HS-27A (cell line): Measurements from ENCODE around the gene PLEKHB1.

Experiments used
- DNase-seq: peaks from one replicate; pipeline ENCODE4 v3.0.0-alpha.2; 2012; ENCODE audit warnings: low read depth, missing footprints

PLEKHB1 gene

DNA sequence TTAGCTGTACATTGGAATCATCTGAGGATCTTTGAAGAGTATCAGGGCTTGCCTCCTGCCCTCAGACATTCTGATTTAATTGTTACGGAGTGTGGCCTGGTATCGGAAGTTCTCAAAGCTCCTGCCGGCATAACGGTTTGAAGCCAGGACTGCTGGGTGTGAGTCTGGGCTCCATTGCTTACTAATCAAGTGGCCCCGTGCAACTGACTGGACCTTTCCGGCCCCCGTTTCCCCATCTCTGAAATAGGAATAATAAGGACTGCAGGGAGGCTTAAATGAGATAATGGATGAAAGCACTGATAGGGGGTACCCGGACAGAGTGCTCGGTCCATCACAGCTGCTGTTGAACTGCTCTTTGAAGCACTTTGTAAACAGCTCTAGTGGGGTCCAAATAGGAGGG is 1.7 kb downstream of the PLEKHB1 start:
- DNase-seq = no peak

DNA sequence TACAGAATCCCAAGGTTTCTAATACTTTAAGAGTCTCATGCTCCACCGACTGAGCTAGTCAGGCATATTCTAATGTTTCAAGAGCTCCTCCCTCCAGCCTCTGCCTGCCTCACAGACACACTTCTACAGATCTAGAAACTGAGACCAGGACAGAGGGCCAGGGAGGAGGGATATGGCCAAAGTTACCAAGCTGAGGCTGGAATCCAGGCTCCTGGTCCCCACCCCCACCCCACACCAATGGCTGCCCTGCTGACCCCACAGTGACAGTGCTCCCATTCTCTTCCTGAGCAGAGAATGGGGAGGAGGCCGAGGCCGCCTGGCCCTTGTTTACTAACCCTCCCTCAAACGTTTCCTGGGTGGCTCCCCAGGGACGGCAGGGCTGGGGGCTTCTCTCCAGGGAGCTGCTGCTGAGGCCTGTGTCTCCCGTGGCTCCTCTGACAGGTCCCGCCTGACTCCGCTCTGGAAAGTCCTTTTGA is 2.2 kb downstream of the PLEKHB1 start:
- DNase-seq = no peak

DNA sequence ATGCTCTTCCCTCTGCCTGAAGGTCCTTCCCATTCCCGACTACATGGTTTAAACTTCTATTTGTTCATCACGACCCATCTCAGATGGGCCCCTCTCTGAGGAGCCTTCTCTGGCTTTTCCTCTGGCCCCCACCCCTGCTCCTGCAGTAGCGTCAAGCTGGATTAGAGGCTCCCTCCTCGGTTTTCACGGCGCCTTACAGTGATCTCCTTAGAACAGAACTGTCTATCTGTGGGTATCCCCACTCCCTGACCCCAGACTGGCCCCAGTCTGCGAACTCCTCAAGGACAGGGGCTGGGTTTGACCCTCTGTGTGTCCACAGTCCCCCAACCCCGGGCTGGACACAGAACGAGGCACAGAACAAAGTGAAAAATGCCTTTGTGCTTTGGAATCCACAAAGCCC is 2.8 kb downstream of the PLEKHB1 start:
- no peak for DNase-seq

DNA sequence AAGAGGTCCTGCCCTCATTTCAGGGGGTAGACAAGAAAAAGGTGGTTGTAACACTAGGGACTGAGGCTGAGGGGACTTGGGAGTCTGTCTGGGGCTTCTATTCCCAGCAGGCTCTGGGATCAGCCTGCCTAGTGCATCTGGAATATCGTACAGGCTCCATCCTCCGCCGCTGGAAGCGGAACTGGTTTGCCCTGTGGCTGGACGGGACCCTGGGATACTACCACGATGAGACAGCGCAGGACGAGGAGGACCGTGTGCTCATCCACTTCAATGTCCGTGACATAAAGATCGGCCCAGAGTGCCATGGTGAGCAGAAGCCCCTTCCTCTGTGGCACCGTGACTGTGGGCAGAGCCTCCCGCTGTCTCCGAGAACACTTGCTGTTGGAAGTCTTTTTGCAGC is 4.0 kb downstream of the PLEKHB1 start:
- DNase-seq = no peak

DNA sequence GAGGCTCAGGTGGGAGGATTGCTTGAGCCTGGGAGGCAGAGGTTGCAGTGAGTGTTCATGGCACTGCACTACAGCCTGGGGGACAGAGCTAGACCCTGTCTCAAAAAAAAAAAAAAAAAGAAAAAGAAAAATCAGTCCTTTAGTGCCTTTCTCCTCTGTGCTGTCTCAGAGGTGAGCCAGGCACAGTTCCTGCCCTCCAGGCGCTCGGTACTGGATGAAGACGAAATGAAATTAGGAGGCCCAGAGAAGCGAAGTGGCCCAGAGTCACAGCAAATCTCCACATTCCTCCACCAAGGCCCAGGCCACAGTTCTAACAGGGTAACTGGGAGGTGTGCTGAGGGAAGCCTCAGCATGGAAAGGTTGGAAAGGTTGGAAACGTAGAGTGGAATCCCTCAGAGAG is 4.9 kb downstream of the PLEKHB1 start:
- DNase-seq = no peak

DNA sequence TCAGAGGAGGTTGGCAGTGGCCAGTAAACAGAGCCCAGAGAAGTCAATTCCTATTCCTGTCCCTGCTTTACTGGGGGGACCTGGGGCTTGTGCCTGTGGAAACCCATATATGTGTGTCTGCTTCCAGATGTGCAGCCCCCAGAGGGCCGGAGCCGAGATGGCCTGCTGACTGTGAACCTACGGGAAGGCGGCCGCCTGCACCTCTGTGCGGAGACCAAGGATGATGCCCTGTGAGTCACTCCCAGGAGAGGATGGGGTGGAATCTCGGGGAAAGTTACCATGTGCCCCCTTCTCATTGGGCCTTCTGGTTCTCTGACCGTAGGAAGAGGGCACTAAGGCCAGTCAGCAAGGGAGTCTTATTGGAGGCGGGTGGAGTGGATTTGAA is 5.3 kb downstream of the PLEKHB1 start:
- no peak for DNase-seq

DNA sequence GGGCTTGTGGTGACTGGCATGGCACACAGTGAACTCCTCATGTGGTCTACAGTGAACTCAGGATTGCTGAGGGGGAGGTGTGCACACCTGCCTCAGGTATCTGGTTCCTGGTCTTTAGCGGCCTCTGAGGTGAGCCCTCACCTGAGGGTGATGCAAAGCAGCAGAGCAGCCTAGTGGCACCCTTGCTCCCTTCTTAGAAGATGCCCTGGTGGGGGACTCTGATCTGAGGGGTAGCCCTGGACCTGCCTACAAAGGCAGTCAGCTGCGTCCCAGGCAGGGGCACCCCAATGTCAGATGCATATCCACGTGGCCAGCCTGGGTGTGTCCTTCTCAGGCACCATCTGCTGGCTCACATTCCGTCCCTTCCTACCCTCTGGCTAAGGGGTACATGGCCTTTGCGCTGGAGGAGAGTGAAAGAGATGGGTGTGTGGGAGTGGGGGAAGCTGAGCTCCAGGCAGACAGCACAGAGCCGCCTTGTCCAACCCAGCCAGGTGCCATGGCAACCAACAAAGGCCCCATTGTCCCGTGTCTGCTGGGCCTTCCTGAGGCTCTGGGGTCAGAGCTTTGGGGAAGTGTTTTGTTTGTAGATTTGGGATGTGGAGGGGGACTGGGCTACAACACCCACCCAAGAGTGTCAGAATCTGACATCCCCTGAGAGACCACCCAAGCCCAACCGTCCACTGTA is 5.8 kb downstream of the PLEKHB1 start:
- no peak for DNase-seq

DNA sequence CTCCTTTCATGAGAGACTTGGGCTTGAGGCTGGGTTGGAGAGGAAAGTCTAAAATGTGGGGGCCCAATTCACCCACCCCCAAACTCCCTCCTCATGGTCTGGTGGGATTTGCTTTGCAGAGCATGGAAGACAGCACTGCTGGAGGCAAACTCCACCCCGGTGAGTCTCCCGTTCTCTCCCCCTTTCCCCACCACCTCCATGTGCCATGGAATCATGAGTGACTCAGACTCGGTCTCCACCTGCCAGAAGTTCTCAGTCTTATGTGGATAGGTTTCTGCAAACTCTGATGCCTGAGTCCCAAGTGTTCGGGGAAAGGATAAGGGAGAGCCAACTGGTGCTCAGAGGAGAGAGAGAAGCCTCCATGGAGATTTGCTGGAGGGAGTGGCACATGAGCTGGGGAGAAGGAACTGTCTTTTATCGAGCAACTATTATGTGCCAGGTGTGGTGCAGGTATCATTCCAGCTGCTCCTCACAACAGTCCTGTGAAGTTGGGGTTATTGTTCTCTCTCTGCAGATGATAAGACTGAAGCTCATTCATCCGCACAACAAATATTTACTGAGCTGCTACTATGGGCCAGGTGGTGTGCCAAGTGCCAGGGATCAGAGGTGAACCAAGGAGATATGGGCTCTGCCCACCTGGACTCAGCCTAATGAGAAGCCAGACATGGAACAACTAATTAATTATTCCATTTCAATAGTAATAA is 6.6 kb downstream of the PLEKHB1 start:
- no peak for DNase-seq

DNA sequence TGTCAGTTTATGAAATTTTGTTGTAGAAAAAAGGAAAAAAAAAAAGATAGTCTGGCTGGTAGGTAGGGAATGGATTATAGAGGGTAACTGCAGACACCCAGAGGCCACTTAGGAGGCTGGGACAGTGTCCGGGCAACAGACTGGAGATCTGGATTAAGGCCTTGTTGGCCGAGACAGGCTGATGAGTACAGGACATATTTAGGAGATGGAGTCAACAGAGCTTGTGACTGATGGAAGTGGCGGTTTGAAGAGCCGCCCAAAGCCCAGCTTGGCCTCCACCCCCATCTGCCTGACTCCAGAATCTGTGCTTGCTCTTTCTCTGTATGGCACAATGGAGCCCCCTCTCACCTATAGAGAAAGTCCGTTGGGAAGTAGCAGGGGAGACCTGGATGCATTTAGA is 7.6 kb downstream of the PLEKHB1 start:
- no peak for DNase-seq

DNA sequence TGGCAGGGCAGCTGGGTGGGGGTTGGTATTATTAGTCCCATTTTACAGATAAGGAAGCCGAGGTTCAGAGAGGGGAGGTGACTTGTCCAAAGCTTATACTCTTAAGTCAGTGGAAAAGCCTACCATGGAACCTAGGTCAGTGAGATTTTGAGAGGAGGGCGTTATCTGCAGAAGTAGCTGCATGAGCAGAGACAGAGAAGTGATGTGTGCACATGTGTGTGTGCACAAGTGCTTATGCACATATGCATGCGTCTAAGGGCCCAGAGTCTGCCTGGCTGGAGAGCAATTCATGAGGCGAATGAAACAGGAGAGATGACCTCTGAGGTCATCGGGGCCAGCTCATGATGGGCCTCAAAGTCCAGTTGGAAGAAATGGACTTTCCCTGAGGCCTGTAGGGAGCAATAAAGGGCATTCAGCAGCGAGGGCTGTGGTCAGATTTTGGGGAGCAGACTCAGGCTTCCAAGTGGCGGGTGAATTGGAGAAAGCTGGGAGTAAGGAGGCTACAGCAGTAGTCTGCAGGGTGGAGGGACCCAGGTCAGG is 8.2 kb downstream of the PLEKHB1 start:
- no peak for DNase-seq

DNA sequence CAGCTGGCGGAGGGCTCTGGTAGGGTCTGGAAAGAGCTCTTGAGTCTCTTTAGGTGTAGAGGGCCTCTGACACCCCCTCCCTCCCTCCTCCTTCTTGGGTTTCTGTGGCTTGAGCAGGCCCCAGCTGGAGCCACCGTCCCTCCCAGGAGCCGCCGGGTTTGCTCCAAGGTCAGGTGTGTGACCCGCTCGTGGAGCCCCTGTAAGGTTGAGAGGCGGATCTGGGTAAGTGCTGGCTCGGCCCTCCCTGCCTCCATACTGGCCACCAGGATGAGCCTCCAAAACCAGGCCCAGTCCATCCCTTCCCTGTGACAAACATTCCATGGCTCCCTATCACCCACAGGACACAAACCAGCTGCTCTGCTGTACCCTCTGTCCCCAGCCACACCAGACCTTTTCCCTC is 9.3 kb downstream of the PLEKHB1 start:
- no peak for DNase-seq

DNA sequence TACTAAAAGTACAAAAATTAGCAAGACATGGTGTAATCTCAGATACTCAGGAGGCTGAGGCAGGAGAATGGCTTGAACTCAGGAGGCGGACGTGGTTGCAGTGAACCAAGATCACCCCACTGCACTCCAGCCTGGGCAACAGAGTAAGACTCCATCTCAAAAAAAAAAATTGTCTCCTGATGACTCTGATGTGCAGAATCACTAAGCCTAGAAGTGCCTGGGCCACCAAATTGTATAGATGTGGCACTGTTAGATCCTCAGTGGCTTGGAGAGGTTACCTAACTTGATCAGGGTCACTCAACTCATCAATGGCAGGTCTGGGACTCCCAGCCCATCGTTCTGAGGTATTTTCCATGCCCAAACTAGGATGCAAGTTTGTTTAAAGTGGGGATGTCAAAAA is 10.6 kb downstream of the PLEKHB1 start:
- no peak for DNase-seq

DNA sequence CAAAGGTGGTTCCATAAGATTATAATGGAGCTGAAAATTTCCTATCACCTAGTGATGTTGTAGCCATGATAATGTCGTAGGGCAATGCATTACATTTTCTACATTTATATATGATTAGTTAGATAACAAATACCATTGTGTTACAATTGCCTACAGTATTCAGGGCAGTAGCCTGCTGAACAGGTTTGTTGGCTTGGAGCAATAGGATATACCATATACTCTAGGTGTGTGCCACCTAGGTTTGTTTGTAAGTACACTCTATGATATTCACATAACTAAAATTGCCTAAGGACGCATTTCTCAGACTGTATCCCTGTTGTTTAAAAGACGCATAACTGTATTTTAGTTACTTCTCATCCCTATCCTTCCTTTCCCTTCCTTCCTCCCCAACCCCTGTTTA is 13.6 kb downstream of the PLEKHB1 start:
- no peak for DNase-seq

DNA sequence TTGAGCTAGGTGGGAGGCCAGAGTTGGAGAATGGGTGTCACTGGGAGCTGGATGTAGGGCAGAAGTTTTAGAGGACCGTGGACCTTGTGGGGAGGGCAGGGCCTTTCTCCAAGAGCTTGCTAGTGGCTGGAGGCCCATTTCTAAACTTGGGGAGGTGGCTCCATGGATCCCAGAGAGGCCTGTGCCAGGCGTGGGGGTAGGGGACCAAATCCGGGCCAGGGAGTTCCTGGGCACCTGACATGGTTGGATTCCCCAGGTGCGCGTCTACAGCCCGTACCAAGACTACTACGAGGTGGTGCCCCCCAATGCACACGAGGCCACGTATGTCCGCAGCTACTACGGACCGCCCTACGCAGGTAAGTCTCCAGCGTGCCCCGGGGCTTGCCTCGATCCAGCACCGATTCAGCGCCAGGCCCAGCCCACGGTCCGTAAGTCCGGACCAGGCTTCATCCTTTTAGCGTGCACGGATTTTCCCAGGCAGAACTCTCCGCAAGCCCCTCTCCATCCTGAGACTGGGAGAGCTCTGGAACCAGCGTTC is 14.2 kb downstream of the PLEKHB1 start:
- no peak for DNase-seq

DNA sequence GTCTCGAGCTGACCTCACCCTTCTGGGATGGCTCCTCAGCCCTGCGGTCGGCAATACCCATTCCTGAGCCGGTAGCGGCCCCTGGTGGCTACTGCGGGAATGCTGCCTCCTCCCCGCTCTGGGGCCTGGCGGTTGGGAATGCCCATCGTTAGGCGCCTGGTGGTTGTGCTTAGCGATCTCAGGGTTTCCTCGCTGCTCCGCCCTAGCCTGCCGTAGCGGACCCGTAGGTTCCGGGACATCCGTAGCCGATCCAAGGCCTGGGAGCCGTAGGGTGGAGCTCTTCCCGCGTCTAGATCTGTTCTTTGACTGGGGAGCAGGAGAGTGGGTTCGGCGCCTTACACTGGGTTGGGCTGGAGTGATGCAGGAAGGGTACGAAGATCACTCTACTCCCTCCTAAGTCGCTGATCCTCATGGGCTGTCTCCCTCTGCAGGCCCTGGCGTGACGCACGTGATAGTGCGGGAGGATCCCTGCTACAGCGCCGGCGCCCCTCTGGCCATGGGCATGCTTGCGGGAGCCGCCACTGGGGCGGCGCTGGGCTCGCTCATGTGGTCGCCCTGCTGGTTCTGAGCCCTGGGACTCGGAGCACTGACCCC is 14.8 kb downstream of the PLEKHB1 start:
- peak; percentile 35 for DNase-seq

DNA sequence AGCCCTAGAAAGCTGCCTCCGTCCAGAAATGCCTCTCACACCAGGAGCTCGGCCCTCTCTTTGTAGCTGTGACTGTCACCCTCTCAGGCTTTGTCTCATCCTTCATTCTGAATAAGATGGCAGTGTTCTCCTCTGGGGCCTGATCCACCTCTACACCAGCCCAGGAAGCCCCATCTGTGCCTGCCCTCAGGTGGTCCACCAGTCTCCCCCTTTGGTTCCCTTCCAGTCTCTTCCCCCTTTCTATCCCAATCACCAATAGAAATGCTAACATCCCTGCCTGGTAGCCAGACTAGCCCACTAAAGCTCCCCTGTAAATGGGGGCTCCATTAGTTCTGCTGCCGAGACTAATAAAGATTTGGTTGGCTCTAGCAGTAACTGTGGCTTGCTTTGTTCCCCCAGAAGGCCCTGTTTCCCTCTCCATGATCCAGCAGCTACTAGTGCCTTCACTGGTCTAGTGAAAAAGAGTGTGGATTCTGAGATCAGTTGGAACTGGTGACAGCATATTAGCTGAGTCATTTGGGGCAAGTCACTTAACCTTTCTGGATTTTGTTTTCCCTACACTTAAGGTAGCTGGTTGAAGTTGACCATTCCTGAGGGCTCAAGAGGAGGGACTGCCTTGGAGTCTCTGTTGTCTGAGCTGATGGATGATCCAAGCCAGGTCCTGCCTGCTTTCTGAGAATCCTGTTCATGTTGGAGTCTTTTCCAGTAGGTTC is 16.2 kb downstream of the PLEKHB1 start:
- DNase-seq = no peak

DNA sequence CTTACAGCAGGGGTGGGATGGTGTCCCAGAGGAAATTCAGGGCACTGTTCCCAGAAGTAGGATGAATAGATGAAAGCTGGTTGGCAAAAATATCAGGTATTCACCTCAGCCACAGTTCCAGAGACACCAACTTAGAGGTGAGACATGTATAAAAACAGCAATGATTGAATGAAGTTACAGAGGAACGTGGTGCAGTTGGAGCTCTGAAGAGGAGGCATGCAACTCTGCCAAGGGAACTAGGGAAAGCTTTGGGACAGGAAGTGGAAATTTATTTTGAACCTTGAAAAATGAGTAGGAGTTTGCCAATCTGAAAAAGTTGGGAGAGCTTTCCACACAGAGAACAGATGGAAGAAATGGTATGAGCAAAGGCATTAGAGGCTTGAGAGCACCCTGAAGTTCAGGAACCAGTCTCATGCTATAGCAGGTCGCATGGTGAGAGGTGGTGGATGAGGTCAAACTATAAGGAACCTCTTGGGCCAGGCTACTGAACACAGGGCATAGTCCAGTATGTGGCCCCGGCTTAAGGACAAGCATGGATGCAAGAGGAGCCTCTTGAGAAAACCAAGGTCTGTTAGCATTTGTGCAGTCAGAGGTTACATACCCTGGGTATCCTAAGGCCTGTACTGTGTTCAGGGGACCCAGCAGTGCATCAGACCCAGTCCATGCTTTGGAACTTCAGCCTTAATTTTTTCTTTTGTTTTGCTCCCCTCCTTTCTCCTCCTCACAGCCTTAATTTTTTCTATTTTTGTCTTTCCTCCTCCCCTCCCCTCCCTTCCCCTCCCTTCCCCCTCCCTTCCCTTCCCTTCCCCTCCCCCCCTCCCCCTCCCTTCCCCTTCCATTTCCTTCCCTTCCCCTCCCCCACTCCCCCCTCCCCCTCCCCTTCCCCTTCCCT is 17.5 kb downstream of the PLEKHB1 start:
- no peak for DNase-seq

DNA sequence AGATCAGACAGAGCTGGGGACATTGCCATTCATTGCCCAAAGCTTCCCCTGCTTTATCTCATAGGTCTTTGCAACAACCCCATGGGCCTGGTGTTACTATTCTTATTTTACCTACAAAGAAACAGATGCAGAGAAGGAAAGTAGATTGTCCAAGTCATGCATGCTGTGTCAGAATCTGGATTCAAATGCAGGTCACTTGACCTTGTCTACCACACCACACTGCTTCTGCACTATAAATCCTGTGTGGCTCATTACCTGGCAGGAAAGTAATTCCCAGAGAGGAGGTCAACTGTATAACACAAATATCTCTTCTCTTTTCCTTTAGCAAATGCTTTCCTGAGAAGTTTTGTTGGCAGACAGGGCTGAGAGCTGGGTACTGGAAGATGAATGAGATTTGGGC is 18.5 kb downstream of the PLEKHB1 start:
- no peak for DNase-seq

DNA sequence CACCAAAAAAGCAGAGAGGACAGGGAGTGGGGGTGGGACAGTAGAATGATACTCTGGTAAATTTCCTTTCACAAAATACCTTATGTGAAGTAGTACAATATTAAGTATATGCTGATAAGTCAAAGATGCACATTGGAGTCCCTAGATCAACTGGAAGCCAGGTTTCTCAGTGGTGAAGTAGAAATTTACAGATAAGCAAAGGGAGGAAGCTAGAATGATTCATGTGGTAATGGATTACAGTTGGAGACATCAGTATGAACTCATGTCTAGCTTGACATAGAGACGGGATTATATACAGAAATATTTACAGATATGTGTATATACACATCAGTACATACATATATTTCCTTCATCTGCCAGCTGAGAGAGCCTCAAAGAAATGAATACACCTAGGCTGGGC is 21.5 kb downstream of the PLEKHB1 start:
- DNase-seq = no peak

DNA sequence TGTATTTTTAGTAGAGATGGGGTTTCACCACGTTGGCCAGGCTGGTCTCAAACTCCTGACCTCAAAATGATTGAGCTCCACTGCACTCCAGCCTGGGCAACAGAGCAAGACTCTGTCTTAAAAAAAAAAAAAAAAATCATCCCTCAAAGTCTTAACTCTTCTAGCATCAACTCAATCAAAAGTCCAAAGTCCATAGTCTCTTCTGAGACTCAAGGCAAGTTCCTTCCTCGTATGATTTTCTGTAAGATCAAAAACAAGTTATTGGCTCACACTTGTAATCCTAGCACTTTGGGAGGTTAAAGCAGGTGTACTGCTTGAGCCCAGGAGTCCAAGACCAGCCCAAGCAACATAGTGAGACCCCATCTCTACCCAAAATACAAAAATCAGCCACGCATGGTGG is 24.4 kb downstream of the PLEKHB1 start:
- DNase-seq = no peak

DNA sequence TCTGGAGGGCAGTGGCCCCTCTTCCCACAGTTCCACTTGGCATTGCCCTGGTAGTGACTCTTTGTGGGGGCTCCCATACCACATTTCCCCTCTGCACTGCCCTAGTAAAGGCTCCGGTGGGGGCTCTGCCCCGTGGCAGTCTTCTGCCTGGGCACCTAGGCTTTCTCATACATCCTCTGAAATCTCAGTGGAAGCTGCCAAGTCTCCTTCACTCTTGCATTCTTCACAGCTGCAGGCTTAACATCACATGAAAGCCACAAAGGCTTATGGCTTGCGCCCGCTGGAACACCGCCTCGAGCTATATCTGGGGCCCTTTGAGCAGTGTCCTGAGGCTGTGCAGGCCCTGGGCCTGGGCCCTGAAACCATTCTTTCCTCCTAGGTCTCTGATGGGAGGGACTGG is 25.3 kb downstream of the PLEKHB1 start:
- DNase-seq = no peak
